ENCODE measurements around the gene C7.

The C7 gene

DNA sequence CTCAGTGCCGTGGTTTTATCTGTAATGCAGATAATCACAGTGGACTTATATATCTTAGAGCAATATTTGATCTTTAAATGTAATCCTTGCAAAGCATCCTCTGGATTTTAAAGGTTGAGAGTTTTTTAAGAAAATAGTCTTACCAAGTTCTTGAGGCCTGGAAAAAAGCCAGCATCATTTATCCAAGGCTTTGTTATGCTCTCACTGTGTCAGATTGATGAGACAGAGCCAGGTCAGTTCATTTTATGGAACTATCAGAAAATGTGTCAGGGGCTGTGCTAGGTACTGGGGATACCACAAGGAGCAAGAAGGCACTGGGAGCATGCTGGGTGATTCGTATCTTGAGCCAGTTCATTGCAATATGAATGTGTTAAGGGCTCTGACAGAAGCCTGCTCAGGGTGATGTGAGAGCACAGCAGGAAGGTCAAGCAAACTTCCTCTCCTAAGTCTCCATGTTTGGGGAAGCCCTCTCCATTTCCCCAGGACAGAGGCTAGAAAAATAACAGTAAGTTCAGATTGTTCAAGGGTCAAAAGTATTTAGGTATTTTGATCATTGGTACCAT is 19.7 kb downstream of the C7 start:
- no peak for DNase-seq

DNA sequence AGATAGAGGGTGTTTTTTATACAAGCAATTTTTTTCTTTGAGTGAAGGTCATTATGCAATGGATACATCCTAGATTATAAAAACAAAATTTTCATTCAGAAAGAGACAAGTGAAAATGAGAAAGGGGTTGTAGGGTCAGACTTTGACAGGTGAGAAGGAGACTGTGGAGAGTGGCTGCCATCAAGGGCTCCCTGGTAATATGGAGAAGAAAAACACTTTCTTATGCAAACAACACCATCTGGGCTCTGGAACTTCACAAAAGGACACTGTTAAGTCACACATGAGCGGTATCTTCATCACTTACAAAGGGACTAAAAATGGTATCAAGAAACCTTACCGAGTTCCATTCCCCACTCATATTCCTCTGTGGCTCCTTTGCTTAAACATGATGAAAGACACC is 23.5 kb downstream of the C7 start:
- DNase-seq, result no peak

DNA sequence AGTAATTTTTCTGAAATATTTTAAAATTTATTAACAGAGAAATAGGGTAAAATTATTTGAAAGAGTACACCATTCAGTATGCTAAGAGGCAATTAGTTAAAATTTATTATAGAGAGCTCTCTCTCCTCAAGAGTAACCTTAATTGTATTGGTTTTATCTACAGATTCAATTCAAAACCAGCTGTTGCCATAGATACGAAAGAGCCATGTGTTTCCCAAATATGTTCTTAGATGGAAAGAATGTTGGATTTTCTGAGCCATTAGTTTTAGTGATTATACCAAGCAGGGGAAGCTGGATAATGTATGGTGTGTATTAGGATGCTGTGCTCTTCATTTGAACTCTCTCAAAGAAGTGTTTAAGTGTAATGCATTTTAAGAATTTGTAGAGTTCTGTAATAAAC is 27.8 kb downstream of the C7 start:
- no peak for DNase-seq

DNA sequence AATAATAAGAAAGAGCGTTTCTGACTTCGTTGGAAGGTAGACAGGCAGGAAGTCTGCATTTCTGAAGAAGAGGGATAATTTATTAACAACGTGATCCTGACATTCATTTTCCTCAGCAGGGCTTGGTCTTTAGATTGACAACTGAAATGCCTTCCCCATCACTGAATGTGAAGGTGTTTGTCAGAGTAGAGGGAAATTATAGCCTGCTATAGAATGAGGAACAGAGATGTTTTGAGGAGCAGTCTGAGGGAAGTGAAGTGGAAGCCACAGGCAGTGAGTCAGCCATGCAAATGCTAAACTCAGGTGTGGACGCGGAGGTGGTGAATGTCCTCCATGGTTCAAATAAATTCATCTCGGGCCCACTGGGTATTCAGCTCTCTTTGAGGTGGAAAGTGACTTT is 30.5 kb downstream of the C7 start:
- DNase-seq, result no peak

DNA sequence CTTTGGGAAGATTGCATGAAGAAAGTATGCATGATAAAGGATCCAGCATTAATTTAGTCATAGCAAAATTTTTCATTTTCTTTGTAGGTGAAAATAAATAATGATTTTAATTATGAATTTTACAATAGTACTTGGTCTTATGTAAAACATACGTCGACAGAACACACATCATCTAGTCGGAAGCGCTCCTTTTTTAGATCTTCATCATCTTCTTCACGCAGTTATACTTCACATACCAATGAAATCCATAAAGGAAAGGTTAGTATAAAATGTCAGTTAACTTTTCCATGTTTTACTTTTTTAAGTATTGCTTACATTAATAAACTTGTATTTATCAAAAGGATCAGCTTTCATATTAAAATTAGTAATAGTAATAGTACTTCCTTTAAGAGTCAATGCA is 35.8 kb downstream of the C7 start:
- DNase-seq, result no peak

DNA sequence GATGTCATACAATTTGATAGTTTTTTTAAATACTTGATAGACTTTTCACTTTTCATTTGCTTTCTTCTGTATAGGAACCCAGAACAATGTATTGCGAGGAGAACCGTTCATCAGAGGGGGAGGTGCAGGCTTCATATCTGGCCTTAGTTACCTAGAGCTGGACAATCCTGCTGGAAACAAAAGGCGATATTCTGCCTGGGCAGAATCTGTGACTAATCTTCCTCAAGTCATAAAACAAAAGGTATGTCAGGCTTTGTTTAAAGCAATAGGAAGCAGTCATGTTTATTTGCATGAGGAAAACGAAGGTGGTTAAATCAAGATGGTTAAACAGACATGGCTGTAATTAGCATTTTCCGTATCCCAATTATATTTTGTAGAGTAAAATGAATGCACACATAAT is 46.0 kb downstream of the C7 start:
- no peak for DNase-seq

DNA sequence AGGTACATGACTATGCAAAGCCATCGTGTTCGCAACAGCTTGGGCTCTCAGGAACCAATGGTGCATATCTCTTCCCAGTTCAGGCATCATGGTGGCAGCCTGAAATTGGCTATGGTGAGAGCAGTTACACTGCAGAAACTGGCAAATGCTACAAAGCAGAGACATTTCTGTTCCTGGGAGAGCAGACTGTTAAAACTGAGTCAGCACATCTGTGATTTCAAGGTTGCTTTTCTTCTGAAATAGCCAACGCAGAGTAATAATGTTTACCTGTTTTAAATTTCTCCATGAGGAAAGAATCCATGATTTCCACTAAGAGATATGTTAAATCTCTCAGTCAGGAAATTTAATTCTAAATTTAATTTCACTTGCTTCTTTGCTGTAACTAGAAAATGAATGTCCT is 47.8 kb downstream of the C7 start:
- DNase-seq, result no peak

DNA sequence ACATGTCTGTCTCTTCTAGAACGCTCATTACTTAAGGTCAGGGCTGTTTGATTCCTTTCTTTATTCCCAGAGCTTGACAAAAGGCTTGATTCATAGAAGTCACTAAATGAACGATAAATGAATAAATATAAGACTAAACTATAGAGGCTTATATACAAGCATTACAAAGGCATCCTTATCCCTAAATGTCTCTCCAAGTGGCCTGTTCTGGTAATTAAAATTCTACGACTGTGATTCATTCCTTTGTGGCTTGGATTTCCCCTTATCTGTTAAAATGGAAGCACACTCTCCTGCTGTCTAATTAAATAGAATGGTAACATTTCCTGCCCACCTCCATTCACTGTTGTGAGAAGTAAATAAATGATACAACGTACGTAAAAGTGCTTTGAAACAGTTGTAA is 49.5 kb downstream of the C7 start:
- DNase-seq, result no peak

DNA sequence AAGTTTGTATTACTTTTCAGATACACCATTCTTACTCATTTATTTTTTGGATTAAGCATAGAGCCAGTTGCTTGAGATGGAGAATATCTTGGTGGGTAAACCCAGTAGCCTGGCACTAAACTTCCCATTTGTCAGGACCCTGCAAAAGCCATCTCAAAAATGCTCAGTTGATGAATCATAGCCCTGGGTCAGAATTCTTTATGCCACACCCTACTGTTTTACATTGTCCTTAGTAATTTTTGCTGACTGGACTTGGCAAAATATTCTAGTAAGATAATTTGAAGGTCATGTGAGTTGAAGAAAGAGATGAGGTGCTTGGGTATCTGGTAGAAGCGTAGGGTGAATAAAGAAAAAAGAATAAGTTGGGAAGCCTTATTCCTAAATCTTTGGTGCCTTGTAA is 50.7 kb downstream of the C7 start:
- no peak for DNase-seq

DNA sequence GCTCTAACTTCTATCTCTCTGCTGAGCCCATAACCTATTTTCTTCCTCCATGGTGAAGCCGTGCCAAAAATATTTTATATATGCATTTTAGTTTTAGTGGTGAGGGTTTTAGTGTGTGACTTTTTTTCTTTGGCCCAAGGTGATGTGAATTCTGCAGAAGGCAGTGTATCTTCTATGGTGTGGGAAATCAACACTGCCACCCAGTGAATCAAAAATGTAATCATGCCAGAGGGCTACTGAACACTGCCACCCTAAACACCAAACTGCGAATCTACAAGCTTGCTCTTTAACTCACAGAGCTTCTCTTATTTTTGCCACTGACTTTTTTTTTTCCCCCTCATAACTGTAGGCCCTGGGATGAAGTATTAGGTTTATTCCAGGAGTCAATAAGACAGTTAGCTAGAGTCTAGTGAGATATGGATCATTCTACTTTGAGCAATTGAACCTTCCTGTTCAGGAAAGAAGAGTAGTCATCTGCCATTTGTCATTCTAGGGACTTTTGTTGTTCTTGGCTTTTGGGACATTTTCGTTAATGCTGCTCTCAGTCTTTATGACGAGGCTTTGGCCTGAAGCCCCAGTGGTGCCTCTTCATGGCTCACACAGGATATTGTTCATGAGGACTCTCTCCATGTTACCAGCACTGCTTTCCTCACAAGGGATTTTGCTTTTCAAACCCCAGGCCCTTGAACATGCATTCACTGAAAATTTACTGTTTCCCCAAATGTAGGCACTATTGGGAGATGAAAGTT is 53.1 kb downstream of the C7 start:
- DNase-seq, result no peak

DNA sequence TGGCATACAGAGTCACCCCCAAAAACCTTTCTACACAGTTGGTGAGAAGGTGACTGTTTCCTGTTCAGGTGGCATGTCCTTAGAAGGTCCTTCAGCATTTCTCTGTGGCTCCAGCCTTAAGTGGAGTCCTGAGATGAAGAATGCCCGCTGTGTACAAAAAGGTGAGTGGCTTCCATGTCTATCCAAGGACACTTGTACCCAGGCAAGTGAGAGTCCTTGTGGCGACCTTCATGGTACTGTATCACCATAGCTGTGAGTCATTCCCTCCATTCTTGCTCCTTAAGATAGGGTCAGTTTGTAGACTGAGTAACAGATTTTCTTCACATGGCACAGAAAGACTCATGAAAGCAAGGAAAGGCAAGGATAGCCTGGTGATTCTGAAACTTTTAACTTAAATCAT is 63.1 kb downstream of the C7 start:
- no peak for DNase-seq

DNA sequence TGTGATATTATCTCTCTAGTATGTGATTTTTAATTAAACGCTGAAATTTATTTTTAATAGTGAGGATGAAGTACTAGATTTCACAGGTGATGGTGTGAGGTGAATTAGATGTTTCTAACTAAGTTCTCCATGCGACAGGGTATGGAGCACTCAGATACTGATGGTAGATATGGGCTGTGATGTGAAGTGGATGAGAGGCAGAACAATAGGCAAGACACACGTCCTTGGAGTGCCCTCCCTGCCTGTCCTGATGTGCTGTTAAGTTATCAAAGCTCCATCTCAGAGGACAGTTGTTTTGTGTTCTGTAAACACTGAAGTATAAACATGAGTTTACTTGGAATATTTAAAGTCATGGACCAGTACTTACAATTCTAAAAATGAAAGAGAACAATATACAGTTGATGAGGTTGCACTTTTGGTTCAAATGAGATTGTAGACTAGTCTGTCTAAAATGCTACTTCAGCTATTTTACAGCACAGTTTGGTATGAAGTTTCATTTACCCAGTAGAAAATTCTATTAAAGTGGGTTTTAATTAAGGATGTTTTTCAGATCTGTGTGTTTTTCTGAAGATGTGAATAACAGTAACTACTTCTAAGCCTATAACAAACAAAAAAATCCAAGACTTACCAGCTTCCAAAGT is 64.2 kb downstream of the C7 start:
- DNase-seq, result no peak

DNA sequence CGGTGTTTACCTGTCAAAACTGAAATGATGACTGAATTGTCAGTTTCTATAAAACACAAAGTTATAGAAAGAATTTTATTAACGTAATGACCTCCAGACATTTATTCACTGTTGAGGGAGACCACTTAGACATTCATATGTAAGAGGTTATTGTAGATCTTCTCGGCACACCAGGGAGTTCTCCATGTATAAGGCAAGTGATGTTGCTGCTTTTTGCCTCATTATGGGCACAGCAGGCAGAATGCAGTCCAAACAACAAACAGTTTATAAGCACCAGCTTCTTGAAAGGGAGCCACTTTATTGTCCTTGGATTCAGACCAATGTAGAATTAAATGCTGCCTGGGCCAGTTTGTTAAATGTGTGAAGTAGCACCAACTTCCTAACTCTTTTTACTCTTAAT is 66.7 kb downstream of the C7 start:
- DNase-seq, result no peak

DNA sequence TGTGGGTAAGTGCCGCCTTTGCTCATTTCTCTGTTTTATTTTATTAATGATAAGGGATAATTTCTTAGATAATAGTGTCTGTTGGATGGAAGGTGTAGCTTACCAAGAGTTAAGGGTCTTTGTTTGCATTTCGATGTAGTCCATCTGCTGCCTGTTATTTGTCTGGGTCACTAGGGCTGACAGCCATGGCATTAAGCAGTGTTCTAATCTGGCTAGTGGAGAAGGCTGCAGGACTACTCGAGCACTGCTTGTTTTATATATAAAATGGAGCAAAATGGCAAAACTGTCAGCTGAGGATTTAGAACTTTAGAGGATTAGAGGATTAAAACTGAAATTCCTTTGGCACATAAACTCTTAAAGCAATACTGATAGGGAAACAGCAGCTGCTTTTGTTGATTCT is 67.5 kb downstream of the C7 start:
- DNase-seq, result no peak

DNA sequence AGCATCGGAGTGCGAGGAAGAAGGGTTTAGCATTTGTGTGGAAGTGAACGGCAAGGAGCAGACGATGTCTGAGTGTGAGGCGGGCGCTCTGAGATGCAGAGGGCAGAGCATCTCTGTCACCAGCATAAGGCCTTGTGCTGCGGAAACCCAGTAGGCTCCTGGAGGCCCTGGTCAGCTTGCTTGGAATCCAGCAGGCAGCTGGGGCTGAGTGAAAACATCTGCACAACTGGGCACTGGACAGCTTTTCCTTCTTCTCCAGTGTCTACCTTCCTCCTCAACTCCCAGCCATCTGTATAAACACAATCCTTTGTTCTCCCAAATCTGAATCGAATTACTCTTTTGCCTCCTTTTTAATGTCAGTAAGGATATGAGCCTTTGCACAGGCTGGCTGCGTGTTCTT is 72.1 kb downstream of the C7 start:
- DNase-seq, result no peak

DNA sequence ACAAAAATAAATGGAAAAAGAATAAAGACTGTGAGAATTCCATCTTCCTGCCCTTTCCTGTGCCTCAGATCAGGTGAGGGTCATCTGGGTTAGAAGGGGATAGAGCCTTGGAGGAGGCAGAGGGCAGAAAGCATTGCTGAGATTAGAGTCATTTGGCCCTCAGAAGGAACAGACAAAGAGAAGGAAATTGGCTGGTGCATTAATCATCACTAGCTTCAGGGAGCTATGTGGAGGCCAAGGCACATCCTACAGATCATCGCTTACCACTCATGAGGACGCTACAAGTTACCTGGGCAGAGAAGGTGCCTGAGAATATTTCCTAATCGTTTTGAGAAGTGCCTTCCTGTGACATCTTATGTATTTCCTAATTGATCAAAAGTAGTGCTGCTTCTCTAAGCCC is 74.5 kb downstream of the C7 start:
- no peak for DNase-seq

DNA sequence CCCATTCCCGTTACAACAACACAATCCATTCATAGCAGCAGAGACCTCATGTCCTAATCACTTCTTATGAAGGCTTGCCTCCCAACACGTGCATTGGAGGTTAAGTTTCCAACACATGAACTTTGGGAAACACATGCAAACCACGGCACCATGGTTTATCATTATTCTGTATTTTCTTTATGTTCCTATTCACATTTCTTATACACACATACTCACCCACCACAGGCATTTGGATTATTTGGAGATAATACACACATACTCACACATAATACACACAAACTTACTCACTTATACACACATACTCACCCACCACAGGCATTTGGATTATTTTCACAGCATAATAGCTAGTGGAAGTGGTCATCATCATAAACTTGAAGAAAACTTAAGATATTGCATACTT is 75.6 kb downstream of the C7 start:
- no peak for DNase-seq

DNA sequence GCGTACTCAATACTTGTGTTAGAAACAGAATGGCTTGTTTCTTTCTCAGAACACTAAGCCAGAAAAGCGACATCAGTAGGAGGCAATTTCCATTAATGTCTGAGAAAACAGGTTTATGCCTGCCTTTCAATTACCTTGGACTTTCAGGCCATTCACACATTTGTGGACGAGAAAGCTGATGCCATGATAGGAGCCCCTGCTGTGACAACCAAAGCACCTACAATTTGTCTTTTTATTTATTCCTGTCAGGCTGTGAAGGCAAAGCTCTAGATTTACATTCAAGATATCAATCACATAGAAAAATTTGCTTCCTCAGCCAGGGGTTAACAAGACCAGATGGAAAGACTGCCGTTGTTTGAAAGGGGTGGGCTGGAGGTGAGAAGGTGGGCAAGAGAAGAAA is 76.2 kb downstream of the C7 start:
- no peak for DNase-seq

DNA sequence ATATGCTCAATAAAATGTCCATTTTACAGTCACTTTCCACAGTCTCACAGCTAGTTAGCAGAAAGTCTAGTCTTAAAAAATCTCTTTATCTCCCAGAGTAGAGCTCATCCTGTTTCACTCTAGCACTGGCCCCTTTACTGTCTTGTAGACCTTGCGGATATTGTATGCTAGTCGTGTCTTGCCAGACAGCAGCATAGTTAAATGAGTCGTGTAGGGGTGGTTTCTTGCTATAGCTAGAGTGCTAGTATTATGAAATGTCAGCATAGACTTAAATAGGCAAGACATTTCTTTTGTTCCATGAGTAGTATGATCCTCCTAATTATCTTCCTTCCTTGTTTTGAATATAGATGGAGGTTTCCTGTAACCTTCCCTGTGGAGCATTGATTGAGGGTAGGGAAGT is 77.4 kb downstream of the C7 start:
- no peak for DNase-seq

DNA sequence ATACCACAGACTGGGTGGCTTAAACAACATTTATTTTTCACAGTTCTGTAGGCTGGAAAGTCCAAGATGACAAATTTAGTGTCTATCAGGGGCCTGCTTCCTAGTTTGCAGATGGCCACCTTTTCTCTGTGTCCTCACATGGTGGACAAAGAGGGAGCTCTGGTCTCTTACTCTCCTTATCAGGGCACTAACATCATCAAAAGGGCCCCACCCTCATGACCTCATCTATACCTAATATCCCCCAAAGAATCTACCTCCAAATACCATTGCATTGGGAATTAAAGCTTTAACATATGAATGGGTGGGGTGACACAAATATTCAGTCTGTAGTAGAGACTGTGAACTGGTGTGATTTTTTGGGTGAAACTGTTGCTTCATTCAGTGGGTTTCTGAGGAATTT is 78.1 kb downstream of the C7 start:
- DNase-seq, result no peak

DNA sequence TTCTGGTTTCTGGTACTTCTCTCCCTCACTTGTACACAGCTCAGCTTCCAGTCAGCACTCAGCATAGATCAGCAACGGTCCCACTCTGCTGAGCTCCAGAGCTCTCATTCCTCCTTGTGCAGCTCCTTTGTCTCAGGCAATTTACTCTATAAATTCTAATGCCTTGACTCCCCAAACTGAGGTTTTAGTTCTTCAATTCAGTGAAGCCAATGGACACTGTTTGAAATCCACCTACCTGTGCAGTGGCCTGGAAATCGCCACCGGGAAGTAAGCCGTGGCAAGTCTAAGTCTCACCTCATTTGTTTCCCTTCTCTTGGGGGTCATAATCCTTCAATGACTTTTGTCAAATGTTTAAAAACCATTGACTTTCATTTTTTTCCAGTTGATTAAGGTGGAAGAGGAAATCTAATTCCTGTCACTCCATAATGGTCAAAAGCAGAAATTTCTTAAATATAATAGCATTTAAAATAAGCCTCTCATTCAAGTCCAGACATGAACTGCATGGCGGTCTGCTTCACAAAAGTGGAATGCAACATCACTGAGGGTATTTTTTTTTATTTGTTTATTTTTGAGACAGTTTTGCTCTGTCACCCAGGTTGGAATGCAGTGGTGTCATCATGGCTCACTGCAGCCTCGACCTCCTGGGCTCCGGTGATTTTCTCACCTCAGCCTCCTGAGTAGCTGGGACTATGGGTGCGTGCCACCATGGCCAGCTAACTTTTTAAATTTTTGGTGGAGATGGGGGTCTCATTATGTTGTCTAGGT is 79.6 kb downstream of the C7 start:
- DNase-seq, result no peak

DNA sequence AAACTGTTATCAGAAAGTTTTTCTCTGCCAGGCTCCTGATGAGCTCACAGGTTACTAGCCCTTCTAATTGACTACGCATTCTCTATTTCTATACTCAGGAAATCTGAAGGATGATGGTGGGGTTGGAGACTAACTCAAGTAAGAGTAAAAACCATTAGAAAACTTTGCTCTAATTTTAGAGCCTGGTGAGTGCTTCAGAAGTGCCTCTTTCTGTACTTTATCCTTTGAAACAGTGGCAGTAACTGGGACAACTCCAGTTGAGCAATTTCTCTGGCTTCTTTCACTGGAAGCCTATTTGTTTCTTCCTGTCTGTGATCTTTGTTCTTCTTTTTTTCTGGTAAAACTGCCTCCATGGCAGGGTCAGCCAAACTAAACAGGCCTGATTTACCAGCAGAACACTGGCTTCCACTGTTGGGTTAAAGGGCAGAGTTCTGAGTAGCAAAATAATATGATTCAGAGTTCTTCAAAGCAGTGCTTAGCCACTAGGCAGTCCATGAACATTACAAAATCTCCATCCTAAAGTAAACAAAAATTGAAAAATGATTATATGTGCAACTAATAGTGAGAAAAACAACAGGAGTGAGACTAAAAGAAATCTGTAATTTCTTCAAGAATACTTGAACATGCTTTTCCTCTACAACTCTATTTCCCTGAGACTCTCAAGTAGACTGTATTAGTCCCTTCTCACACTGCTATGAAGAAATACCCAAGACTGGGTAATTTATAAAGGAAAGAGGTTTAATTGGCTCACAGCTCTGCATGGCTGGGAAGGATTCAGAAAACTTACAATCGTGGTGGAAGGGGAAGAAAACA is 82.1 kb downstream of the C7 start:
- DNase-seq, result no peak

DNA sequence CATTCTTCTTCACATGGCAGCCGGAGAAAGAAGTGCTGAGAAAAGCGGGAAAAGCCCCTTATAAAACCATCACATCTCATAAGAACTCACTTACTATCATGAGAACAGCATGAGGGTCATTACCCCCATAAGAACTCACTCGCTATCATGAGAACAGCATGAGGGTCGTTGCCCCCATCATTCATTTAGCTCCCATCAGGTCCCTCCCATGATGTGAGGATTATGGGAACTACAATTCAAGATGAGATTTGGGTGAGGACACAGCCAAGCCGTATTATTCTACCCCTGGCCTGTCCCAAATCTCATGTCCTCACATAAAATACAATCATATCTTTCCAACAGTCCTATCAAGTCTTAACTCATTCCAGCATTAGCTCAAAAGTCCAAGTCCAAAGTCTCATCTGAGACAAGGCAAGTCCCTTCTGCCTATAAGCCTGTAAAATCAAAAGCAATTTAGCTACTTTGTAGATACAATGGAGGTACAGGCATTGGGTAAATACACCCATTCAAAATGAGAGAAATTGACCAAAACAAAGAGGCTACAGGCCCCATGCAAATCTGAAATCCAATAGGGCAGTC is 82.8 kb downstream of the C7 start:
- no peak for DNase-seq

All from GOT3 (cell line).